ENCODE results near the gene SLC15A5.

The SLC15A5 gene

GRCh38 chr12:16299403-16299802 lies 21.9 kb upstream of the SLC15A5 start:
- no peak overlapping the region for H3K4me3 ChIP-seq
- DNase-seq: peak in 1 of 2 donors; percentile 40
- TF ChIP-seq, protein P1, sequence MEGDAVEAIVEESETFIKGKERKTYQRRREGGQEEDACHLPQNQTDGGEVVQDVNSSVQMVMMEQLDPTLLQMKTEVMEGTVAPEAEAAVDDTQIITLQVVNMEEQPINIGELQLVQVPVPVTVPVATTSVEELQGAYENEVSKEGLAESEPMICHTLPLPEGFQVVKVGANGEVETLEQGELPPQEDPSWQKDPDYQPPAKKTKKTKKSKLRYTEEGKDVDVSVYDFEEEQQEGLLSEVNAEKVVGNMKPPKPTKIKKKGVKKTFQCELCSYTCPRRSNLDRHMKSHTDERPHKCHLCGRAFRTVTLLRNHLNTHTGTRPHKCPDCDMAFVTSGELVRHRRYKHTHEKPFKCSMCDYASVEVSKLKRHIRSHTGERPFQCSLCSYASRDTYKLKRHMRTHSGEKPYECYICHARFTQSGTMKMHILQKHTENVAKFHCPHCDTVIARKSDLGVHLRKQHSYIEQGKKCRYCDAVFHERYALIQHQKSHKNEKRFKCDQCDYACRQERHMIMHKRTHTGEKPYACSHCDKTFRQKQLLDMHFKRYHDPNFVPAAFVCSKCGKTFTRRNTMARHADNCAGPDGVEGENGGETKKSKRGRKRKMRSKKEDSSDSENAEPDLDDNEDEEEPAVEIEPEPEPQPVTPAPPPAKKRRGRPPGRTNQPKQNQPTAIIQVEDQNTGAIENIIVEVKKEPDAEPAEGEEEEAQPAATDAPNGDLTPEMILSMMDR (IDR thresholded peaks at IDR 0.05): no peak
- no peaks in the 10 kb centered on the region for H3K27me3 ChIP-seq
- intact Hi-C loops (cut with DNase I; ENCODE audit: low total_unique reads): no loop called here
- no peaks in the 10 kb centered on the region for H3K9me3 ChIP-seq
- H3K4me1 ChIP-seq: no peaks in the 10 kb centered on the region
- no peak overlapping the region for H3K27ac ChIP-seq
- H3K36me3 ChIP-seq: no peaks in the 10 kb centered on the region

- Histone ChIP-seq H3K4me1 (no peaks in the 10 kb centered on the region), H3K27me3 (no peaks in the 10 kb centered on the region), H3K36me3 (no peaks in the 10 kb centered on the region), H3K4me3 (no peak overlapping the region), H3K9me3 (no peaks in the 10 kb centered on the region), H3K27ac (no peak overlapping the region)
- TF ChIP-seq, protein P1 (IDR thresholded peaks at IDR 0.05): no peak
- DNase-seq: no peak
- intact Hi-C loops (cut with DNase I; ENCODE audit: low total_unique reads): no loop called here
These were observed 20.0 kb upstream of the SLC15A5 start for GRCh38 chr12:16297521-16297920.

- intact Hi-C loops (cut with DNase I; ENCODE audit: low total_unique reads): no loop called here
- H3K9me3 ChIP-seq: no peaks in the 10 kb centered on the region
- no peaks in the 10 kb centered on the region for H3K4me1 ChIP-seq
- H3K36me3 ChIP-seq: no peaks in the 10 kb centered on the region
- H3K4me3 ChIP-seq: no peak overlapping the region
- no peak overlapping the region for H3K27ac ChIP-seq
- no peaks in the 10 kb centered on the region for H3K27me3 ChIP-seq
- TF ChIP-seq, protein P1 (IDR thresholded peaks at IDR 0.05): no peak
- no peak for DNase-seq
These were observed 17.0 kb upstream of the SLC15A5 start for GRCh38 chr12:16294376-16294956.

DNA sequence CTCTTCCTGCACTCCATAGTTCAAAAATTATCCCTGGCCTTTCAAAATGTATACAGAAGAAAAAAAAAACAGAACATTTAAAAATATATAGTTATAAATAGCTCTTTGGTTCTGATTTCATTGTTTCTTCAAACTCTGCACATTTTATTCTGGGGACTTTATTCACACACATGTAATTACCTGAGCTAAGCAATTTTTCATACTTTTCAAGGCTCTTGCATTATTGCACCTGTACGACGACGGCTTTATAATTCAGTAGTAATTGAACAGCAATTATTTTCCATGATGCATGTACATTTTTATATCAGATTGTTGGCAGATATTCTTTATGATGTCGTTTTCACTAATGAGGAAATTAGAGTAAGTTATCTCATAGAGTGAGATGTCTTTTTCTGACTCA lies 13.5 kb upstream of the SLC15A5 start:
- no peak for DNase-seq
- H3K27me3 ChIP-seq: no peaks in the 10 kb centered on the region
- no peaks in the 10 kb centered on the region for H3K4me1 ChIP-seq
- no peak overlapping the region for H3K27ac ChIP-seq
- intact Hi-C loops (cut with DNase I; ENCODE audit: low total_unique reads): no loop called here
- H3K4me3 ChIP-seq: no peak overlapping the region
- no peaks in the 10 kb centered on the region for H3K36me3 ChIP-seq
- TF ChIP-seq, protein P1 (IDR thresholded peaks at IDR 0.05): no peak
- no peaks in the 10 kb centered on the region for H3K9me3 ChIP-seq

GRCh38 chr12:16285586-16285985 lies 8.1 kb upstream of the SLC15A5 start:
- no peak for DNase-seq
- intact Hi-C loops (cut with DNase I; ENCODE audit: low total_unique reads): no loop called here

More at GRCh38 chr12:16285586-16285985, 8.1 kb upstream of the SLC15A5 start:
- Histone ChIP-seq H3K36me3 (no peaks in the 10 kb centered on the region), H3K4me1 (no peaks in the 10 kb centered on the region), H3K27me3 (no peaks in the 10 kb centered on the region), H3K4me3 (no peak overlapping the region), H3K27ac (no peak overlapping the region), H3K9me3 (no peaks in the 10 kb centered on the region)
- TF ChIP-seq, protein P1 (IDR thresholded peaks at IDR 0.05): no peak
